K562 (cell line): Measurements from ENCODE around the gene CCDC106. TPM values are rescaled to one million over a fixed set of nuclear protein-coding genes. Genes with fewer than 3 reads are reported as not detected.

Experiments
- ATAC-seq: fragments of 200-7000 bp; cut with Tn5 transposase; 3 replicates; pipeline ENCODE4 v1.9.1; 2020; ENCODE audit warnings: moderate library complexity
- BruUV-seq: library from RNA; stranded (reverse); fragments of 400-500 nt; replicated peaks from 2 replicates; lab custom pipeline; 2021; lab: Mats Ljungman, UMichigan
- CTCF ChIA-PET: fragments of 300-600 bp; formaldehyde crosslinking; extraction: SDS; loops from one replicate; lab custom pipeline; 2021; ENCODE audit warnings: low intra/inter-chr PET ratio; lab: Yijun Ruan, JAX
- POLR2A ChIA-PET: fragments of 300-600, 350-650 bp; sonication (Branson Sonifier 250); formaldehyde crosslinking; extraction: SDS; loops from one replicate; lab custom pipeline; 2021; ENCODE audit warnings: antibody characterized with exemption, inconsistent platforms; lab: Yijun Ruan, JAX
- DNase-seq, 4 experiments: peaks; one replicate each; pipeline versions ENCODE4 v3.0.0 to v3.0.0-alpha.2; 2011 to 2018; ENCODE audit warnings: low spot score in 3 of 4, mixed read lengths in 3 of 4; ENCODE audit errors: extremely low read depth in 1 of 4
- FAIRE-seq: peaks from 2 replicates; lab custom pipeline; 2011; peaks lifted over from hg19 to GRCh38; lab: Jason Lieb, UNC
- H2AFZ ChIP-seq: 2 replicates; pipeline ENCODE4 v1.6.0; 2011; ENCODE audit warnings: low read depth, low read length, control low read depth, inconsistent platforms
- H3K27ac ChIP-seq: fragments of 200-600 bp; 3 replicates; pipeline ENCODE4 v1.8.0; 2011; ENCODE audit warnings: low read depth, mild to moderate bottlenecking, control low read depth, inconsistent platforms, low read length, moderate library complexity, mixed read lengths; ENCODE audit errors: extremely low read depth
- H3K27me3 ChIP-seq, 2 experiments: fragments of 300-600 bp in 1 of 2; 2 replicates in 1 of 2; 3 replicates in 1 of 2; pipeline versions ENCODE4 v1.6.0 to v1.8.0; 2011; ENCODE audit warnings: inconsistent platforms in 2 of 2, low read length in 2 of 2, mild to moderate bottlenecking in 1 of 2, mixed read lengths in 1 of 2, moderate library complexity in 1 of 2; ENCODE audit not compliant: control insufficient read depth in 2 of 2, insufficient read depth in 2 of 2
- H3K36me3 ChIP-seq: fragments of 300-600 bp; 3 replicates; pipeline ENCODE4 v1.8.0; 2011; ENCODE audit warnings: mild to moderate bottlenecking, low read length, inconsistent platforms; ENCODE audit not compliant: control insufficient read depth, insufficient read depth
- H3K4me1 ChIP-seq, 2 experiments: fragments of 200-600 bp in 1 of 2; replicated peaks in 1 of 2; 2 replicates in 1 of 2; 3 replicates in 1 of 2; pipeline versions ENCODE4 v1.5.1 to v1.8.0; 2011; ENCODE audit warnings: inconsistent platforms in 2 of 2, low read length in 2 of 2, mild to moderate bottlenecking in 1 of 2, mixed read lengths in 1 of 2, moderate library complexity in 1 of 2; ENCODE audit not compliant: control insufficient read depth in 2 of 2, insufficient read depth in 2 of 2
- H3K4me2 ChIP-seq: 2 replicates; pipeline ENCODE4 v1.6.1; 2011; ENCODE audit warnings: low read length, control low read depth, inconsistent platforms, mixed read lengths; ENCODE audit not compliant: insufficient read depth
- H3K4me3 ChIP-seq: fragments of 200-600 bp; sonication (generic), shearing (Covaris generic); 2 replicates; pipeline ENCODE4 v1.5.1; 2016; ENCODE audit warnings: control low read depth, inconsistent platforms
- H3K79me2 ChIP-seq: fragments of 200-600 bp; 3 replicates; pipeline ENCODE4 v1.8.0; 2011; ENCODE audit warnings: low read length, inconsistent platforms; ENCODE audit not compliant: control insufficient read depth, insufficient read depth
- H3K9ac ChIP-seq, 2 experiments: 2 replicates each; pipeline versions ENCODE4 v1.6.0 to v1.6.1; 2011; ENCODE audit warnings: low read depth in 2 of 2, low read length in 2 of 2, control low read depth in 1 of 2, inconsistent platforms in 1 of 2, mild to moderate bottlenecking in 1 of 2, mixed read lengths in 1 of 2; ENCODE audit not compliant: insufficient read depth in 1 of 2
- H3K9me1 ChIP-seq: one replicate; pipeline ENCODE4 v1.6.0; 2011; ENCODE audit warnings: inconsistent platforms, mild to moderate bottlenecking, low read length, moderate library complexity; ENCODE audit not compliant: control insufficient read depth, insufficient read depth
- H3K9me3 ChIP-seq: replicated peaks from 2 replicates; pipeline ENCODE4 v1.5.1; 2011; ENCODE audit warnings: low read depth, low read length, inconsistent platforms; ENCODE audit not compliant: control insufficient read depth, insufficient read depth
- H4K20me1 ChIP-seq: replicated peaks from 2 replicates; pipeline ENCODE4 v1.6.1; 2011; ENCODE audit warnings: low read length, inconsistent platforms, mixed read lengths; ENCODE audit not compliant: control insufficient read depth, insufficient read depth
- BMI1 ChIP-seq: fragments of 150-350 bp; IDR thresholded peaks from 2 replicates; pipeline ENCODE4 v1.6.1; 2014; ENCODE audit warnings: low read length
- CEBPB ChIP-seq: fragments of 450-650 bp; IDR thresholded peaks from 2 replicates; pipeline ENCODE4 v1.6.1; 2016; ENCODE audit warnings: missing genetic modification characterization, missing compliant biosample characterization
- CEBPG ChIP-seq, 3 experiments: fragments of 200-800 bp in 1 of 3; sonication (Bioruptor generic) in 1 of 3; sonication (generic) in 1 of 3; formaldehyde crosslinking in 1 of 3; IDR thresholded peaks in 2 of 3; conservative IDR thresholded peaks in 1 of 3; 2 replicates each; pipeline versions ENCODE4 v1.6.1 to v1.8.0; 2016 to 2022; ENCODE audit warnings: missing compliant biosample characterization in 2 of 3, missing genetic modification characterization in 2 of 3, mild to moderate bottlenecking in 1 of 3, missing genetic modification reagents in 1 of 3
- CTCF ChIP-seq, 3 experiments: IDR thresholded peaks in 2 of 3; conservative IDR thresholded peaks in 1 of 3; 2 replicates each; pipeline ENCODE4 v1.5.1; 2011 to 2012; ENCODE audit warnings: low read length in 3 of 3, mild to moderate bottlenecking in 3 of 3, control low read depth in 2 of 3, improper control_type of control experiment in 1 of 3, inconsistent platforms in 1 of 3, low read depth in 1 of 3, mixed read lengths in 1 of 3, moderate library complexity in 1 of 3; ENCODE audit not compliant: insufficient read depth in 2 of 3
- DACH1 ChIP-seq: fragments of 450-650 bp; IDR thresholded peaks from 2 replicates; pipeline ENCODE4 v1.6.1; 2018; ENCODE audit not compliant: partially characterized antibody
- POLR3A ChIP-seq: IDR thresholded peaks from 2 replicates; pipeline ENCODE4 v1.6.1; 2011; ENCODE audit warnings: borderline replicate concordance, mild to moderate bottlenecking, moderate library complexity; ENCODE audit not compliant: insufficient read length, insufficient read depth; ENCODE audit errors: extremely low read depth
- RBM14 ChIP-seq: fragments of 200-400 bp; formaldehyde crosslinking; IDR thresholded peaks from 2 replicates; pipeline ENCODE4 v1.6.1; 2018; ENCODE audit warnings: low read depth, mild to moderate bottlenecking, low read length, moderate library complexity, borderline replicate concordance; ENCODE audit not compliant: insufficient read depth
- SNRNP70 ChIP-seq: fragments of 200-400 bp; formaldehyde crosslinking; optimal IDR thresholded peaks from 2 replicates; pipeline ENCODE3; 2017; ENCODE audit warnings: low read depth, low read length
- XRCC4 ChIP-seq: IDR thresholded peaks from one replicate; pipeline ENCODE4 v1.6.1; 2011; ENCODE audit not compliant: insufficient read depth, insufficient read length; ENCODE audit errors: extremely low read depth
- ZBTB7A ChIP-seq: IDR thresholded peaks from 2 replicates; pipeline ENCODE4 v1.6.1; 2011; ENCODE audit warnings: low read depth, mild to moderate bottlenecking, low read length, moderate library complexity, borderline replicate concordance; ENCODE audit not compliant: control insufficient read depth
- ZNF644 ChIP-seq: fragments of 200-800 bp; sonication (Bioruptor generic); IDR thresholded peaks from 2 replicates; pipeline ENCODE4 v1.6.1; 2016; ENCODE audit warnings: low read depth, missing genetic modification characterization, missing compliant biosample characterization
- WGBS: fragments of 100-300 bp; shearing (Covaris generic); methylation state at CpG from one replicate; pipeline ENCODE4 v1.1.6; 2016; ENCODE audit warnings: low coverage, mixed read lengths; ENCODE audit not compliant: insufficient coverage; ENCODE audit errors: missing lambda C conversion rate; 5-methylcytosine and 5-hydroxymethylcytosine counted together
- in situ Hi-C: fragments of 300-500 bp; cut with MboI; formaldehyde crosslinking; loops from 4 replicates; pipeline ENCODE4 v1.15.0; 2018; ENCODE audit warnings: inconsistent platforms, mixed read lengths
- intact Hi-C: fragments of 100-400 bp; cut with micrococcal nuclease; formaldehyde crosslinking; loops from 2 replicates; pipeline ENCODE4 v1.14.2; 2022
- polyA plus RNA-seq, 8 experiments: library from polyadenylated mRNA; depleted of rRNA in 4 of 8; stranded (reverse) in 5 of 8; unstranded in 3 of 8; fragments of >200 nt; fragmentation: Nextera tagmentation in 2 of 8; fragmentation: Illumina TruSeq in 1 of 8; extraction: Ambion mirVana in 2 of 8; extraction: Trizol in 1 of 8; gene quantifications; 2 replicates each; pipeline versions ENCODE4 v1.2.1 to v1.2.3, GENCODE V29; 2011 to 2014; ENCODE audit warnings: inconsistent platforms in 1 of 8, missing spikeins in 1 of 8
- total RNA-seq, 7 experiments: library from RNA; depleted of rRNA in 6 of 7; stranded (reverse); fragments of >200 nt in 6 of 7; fragmentation: Illumina TruSeq in 2 of 7; extraction: Trizol in 2 of 7; gene quantifications; 2 replicates each; pipeline versions ENCODE4 v1.2.1 to v1.2.3, GENCODE V29; 2011 to 2021; ENCODE audit warnings: low replicate concordance in 1 of 7
- TF ChIP-seq, protein P1 (sequence below): fragments of 450-650 bp; IDR thresholded peaks from 2 replicates; pipeline ENCODE4 v1.6.1; 2017; ENCODE audit warnings: mild to moderate bottlenecking, moderate library complexity

The CCDC106 gene
- total and polyA plus RNA-seq, 9 of the 15 experiments (the other 6 are each of a cell fraction or from before 2014, with no cell fraction given), result 0.10 to 27.5 (median 15.0) TPM; not detected in 1

GRCh38 chr19:55632463-55632834 is 15.6 kb upstream of the CCDC106 start (continued):
- peak; percentile 86 to 94 (median 90) for TF ChIP-seq CTCF (IDR thresholded peaks at IDR 0.05 in 2 of 3, conservative IDR thresholded peaks at IDR 0.05 in 1 of 3; ENCODE audit: insufficient read depth in 2 of 3, low read depth in 1 of 3, low read length in 3 of 3)

GRCh38 chr19:55633861-55634260 is 14.2 kb upstream of the CCDC106 start:
- in situ Hi-C loops (loop anchor here (10.0 to 25.0 kb wide), 3 partner anchors 497 to 759 kb away; partner anchors contain the start of genes FCAR, TNNT1 and ZSCAN5A), intact Hi-C loops (loop anchor here (10.0 kb wide), 1 partner anchor 489 kb away; the partner anchor contains the start of gene TNNT1)
- no peak for ATAC-seq
- no TSS peak for BruUV-seq
- H4K20me1 ChIP-seq, result no peaks in the 10 kb centered on the region
- ChIA-PET CTCF (interaction anchor here (1.2 kb wide), 1 partner anchor 20 kb away, joined by 4 read pairs; no protein-coding TSS in a partner anchor), POLR2A (interaction anchor here (2.0 kb wide), 1 partner anchor 9 kb away, joined by 12 read pairs; the partner anchor contains the start of gene ZNF784)
- H3K27me3 ChIP-seq, result no peaks in the 10 kb centered on the region
- no peak overlapping the region for H3K4me3 ChIP-seq
- peaks cover 13 to 24% of the 10 kb centered on the region in 2 experiments for H3K4me1 ChIP-seq
- H3K27ac ChIP-seq, result no peak overlapping the region; the same call in 2 of the 3 replicates
- peak overlapping the region; percentile 98 for H3K4me2 ChIP-seq
- FAIRE-seq, result no peak
- no peak for DNase-seq
- 90% methylated on average over 8 of the region's 8 CpGs for WGBS
- peaks cover 35% of the 10 kb centered on the region for H3K79me2 ChIP-seq
- peak overlapping the region; percentile 91 for H2AFZ ChIP-seq
- H3K36me3 ChIP-seq, result peaks cover 6% of the 10 kb centered on the region; the same call in 2 of the 3 replicates
- 0 out of 2 replicates have a peak, but pooled peaks cover 2% of the 10 kb centered on the region for H3K9me3 ChIP-seq
- no peak overlapping the region for H3K9ac ChIP-seq
- TF ChIP-seq CEBPB (peak; percentile 71), SNRNP70 (no peak), POLR3A (no peak), XRCC4 (no peak), DACH1 (peak; percentile 32), BMI1 (no peak), ZBTB7A (no peak), CEBPG (CRISPR knock-in tag; IDR thresholded peaks at IDR 0.05) (no peak), CEBPG (tag; conservative IDR thresholded peaks at IDR 0.05 in 1 of 2, IDR thresholded peaks at IDR 0.05 in 1 of 2) (peak in 1 of 2 experiments; percentile 31; a peak in 1 of 4 replicates), RBM14 (no peak), ZNF644 (tag) (no peak)
- TF ChIP-seq, protein P1, sequence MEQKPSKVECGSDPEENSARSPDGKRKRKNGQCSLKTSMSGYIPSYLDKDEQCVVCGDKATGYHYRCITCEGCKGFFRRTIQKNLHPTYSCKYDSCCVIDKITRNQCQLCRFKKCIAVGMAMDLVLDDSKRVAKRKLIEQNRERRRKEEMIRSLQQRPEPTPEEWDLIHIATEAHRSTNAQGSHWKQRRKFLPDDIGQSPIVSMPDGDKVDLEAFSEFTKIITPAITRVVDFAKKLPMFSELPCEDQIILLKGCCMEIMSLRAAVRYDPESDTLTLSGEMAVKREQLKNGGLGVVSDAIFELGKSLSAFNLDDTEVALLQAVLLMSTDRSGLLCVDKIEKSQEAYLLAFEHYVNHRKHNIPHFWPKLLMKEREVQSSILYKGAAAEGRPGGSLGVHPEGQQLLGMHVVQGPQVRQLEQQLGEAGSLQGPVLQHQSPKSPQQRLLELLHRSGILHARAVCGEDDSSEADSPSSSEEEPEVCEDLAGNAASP, result no peak
- H3K9me1 ChIP-seq, result no peaks in the 10 kb centered on the region
